Kidney tubule cell (primary cell): ENCODE data around the gene CACYBP.

Source experiments
- DNase-seq: peaks from one replicate; pipeline ENCODE4 v3.0.0-alpha.2; 2018; ENCODE audit warnings: low spot score

The CACYBP gene

GRCh38 chr1:174974711-174975119 is 25.0 kb upstream of the CACYBP start:
- no peak for DNase-seq

- DNase-seq = no peak
Observed at GRCh38 chr1:174975764-174976163, 24.0 kb upstream of the CACYBP start.

DNA sequence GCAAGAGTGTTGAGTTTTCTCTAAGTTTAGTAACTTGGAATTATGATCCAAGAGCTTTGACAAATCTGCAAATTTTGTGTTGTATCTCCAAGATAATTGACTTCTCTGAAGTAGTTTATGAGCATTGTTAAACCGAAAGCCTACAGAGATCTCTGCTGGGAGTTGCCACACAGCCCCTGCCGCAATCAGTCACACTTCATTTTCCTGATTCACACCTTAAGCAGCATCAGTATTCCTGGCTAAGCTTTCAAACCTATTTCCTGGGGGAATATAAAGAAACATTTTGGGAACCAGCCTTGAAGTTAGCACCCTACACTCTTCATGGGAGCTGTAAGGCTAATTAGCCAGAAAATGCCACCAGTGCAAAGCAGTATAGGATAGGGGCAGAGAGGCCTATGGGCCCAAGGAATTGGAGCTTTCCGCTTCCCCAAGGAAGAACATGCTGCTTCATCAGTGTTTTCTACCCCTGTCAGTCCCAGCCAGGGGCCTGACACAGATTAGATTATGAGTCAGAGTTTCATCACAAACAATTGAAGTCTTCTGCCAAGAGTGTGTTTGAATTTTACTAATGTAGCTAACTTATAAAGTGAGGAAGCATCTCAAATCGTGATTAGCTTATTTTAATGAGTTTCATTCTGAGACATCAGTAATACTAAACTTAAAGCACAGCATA is 23.2 kb upstream of the CACYBP start:
- peak; percentile 60 for DNase-seq

- peak; percentile 54 for DNase-seq
Observed at GRCh38 chr1:174982971-174983689, 16.6 kb upstream of the CACYBP start.

DNA sequence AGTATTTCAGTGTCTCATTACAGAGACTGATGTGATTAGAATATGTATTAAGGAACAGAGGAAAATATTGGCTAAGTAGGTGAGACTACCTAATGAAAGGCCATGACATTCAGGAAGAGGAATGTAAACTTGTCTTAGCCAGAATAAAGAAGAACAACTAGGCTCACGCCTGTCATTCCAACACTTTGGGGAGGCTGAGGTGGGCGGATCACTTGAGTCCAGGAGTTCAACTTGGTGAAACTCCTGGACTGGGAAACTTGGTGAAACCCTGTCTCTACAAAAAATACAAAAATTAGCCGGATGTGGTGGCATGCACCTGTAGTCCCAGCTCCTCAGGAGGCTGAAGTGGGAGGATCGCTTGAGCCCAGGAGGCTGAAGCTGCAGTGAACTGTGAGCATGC is 14.8 kb upstream of the CACYBP start:
- DNase-seq = no peak

GRCh38 chr1:174988539-174988938 is 11.2 kb upstream of the CACYBP start:
- no peak for DNase-seq

- no peak for DNase-seq
Observed at GRCh38 chr1:174988986-174989385, 10.8 kb upstream of the CACYBP start.

DNA sequence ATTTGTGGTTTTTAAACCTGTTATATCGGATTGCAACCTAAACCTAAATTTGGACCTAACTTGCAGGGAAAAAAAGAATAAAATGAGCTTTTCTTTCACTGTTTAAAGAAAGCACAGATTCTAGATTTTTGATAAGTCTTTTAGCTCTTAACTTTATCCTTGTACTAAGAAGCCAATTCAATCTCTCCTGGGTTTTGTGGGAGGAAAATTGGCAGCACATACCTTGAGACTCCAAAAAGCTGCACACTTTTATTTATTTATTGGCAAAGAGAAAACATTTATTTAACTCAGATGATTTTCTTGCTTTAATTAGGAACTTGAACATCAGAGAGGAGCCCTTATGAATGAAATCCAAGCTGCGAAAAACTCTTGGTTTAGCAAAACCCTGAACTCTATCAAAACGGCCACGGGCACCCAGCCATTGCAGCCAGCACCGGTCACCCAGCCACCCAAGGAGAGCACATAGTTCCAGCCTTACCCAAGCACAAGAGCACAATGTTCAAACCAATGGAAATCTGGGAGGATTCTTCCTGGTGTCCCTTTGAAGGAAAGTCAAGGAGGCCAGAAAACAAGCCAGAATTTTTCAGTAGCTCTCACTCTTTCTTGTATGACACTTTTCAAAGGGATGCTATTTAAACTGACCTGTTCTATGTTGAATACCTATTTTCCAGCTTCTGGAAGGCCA is 10.1 kb upstream of the CACYBP start:
- no peak for DNase-seq

DNA sequence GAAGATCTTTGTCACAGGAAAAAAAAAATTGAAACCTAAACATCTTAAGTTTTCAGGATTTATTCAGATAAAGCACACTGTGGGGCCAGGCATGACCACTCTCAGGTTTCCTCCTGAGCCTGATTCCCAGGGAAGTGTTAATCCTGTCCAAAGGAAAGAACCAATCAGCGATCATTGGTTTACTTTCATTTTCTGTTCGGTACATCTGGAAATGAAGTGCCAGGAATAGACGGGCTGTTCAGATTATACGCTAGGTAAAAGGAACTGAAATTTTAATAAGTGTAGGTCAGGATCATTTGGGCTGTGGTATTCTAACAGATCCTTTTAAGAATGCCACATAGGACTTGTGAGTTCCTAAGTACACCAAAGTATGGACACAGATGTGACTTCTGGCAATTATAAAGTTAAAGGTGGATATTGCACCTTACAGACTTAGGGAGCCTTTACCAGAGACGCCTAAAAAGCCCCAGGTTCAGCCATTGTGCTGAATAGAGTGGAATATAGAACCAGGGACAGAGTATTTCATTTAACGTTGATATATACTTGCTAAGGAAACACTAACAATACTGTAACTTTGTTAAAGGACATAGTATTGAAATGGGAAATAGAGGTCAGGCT is 9.3 kb upstream of the CACYBP start:
- peak; percentile 55 for DNase-seq

DNA sequence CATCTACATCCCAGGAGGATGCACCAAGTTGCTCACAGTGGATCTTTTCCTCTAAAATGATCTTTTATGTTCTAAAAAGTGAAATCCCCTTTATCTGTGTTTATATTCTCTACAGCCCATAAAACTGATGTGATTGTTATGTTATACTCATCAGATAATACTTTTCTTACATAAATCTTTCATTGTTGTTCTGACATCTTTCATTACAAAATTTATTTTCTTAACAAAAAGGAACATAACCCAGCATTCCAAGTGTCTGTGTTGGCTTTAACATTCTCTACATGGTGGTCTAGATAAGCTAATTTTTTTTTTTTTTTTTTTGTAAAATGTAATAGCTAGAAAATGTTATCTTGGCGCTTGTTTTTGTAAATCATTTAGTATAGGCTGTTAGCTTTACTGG is 8.3 kb upstream of the CACYBP start:
- no peak for DNase-seq

GRCh38 chr1:174995121-174995520 is 4.6 kb upstream of the CACYBP start:
- DNase-seq = no peak

GRCh38 chr1:174995916-174996315 is 3.8 kb upstream of the CACYBP start:
- DNase-seq = no peak

GRCh38 chr1:174996476-174996875 is 3.3 kb upstream of the CACYBP start:
- DNase-seq = peak; percentile 18

- no peak for DNase-seq
Observed at GRCh38 chr1:174997041-174997440, 2.7 kb upstream of the CACYBP start.

- peak; percentile 75 for DNase-seq
Observed at GRCh38 chr1:174998569-174999215, 1.1 kb upstream of the CACYBP start.

GRCh38 chr1:174999216-174999935 is 371 bp upstream of the CACYBP start:
- DNase-seq = peak; percentile 99

GRCh38 chr1:175000697-175001187 is 995 bp downstream of the CACYBP start:
- DNase-seq = peak; percentile 48

- DNase-seq = no peak
Observed at GRCh38 chr1:175002910-175003517, 3.3 kb downstream of the CACYBP start.

DNA sequence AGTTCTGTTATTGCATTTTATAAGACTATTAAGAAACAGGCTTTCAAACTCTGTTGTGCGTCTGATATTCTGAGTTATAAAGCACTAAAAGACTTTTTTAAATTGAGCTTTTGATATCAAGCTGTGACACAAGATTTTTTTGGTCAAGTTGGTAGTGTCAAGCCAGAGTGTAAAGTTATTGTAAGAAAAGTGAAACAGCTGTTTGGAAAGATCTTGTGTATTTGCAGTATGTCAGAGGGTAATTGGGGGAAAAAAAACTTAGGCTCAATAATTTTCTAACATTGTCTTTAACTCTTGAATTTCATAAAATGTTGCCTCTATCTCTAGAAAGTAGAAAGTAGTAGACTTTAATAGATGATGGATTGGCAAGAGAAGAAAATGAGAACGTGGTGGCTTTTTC is 3.8 kb downstream of the CACYBP start:
- DNase-seq = no peak

DNA sequence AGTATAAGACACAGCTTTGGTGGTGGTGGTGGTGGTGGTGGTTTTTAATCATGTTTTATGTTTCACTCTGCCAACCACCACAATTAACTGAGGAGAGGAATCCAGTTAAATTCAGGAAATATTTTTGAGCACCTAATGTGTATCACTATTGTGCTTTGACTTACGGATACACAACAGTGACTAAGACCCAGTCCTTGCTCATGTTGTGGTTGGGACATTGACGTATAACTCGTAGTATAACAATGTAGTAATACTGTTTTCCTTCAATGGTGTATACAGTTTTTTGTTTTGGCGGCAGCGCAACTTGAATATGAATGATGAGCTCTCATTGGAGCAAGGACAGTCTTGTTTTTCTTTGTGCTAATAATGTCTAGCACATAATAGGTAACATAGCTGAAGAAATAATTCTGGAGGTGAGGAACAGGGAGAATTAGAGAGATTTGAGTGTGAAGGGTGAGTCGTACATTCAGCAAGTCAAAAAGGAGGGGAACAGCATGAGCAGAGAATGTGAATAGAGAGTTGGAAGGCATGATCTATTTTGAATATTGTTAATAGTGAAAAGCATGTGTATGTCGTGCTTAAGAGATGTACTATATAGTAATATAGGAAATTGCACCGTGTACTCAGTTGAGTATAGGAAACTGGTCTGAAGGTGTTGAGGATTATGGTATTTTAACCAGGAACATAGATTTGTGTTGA is 5.5 kb downstream of the CACYBP start:
- peak; percentile 34 for DNase-seq
